Measurements from ENCODE around the gene PCDH8. TPM values are rescaled to one million over a fixed set of nuclear protein-coding genes. Genes with fewer than 3 reads are reported as not detected.

Gene PCDH8
- total RNA-seq, 1 experiment from 2014 or later = 4.8 TPM

- no peak for DNase-seq (ENCODE audit: low spot score)
- no peak overlapping the region for H3K4me3 ChIP-seq (ENCODE audit: low read depth, low read length, poor library complexity, severe bottlenecking)
- no peaks in the 10 kb centered on the region for H3K4me1 ChIP-seq (ENCODE audit: insufficient read depth, low read length, poor library complexity, severe bottlenecking)
- no peaks in the 10 kb centered on the region for H3K27me3 ChIP-seq (replicated peaks; ENCODE audit: insufficient read depth, low read depth, low read length, poor library complexity)
- H3K36me3 ChIP-seq (ENCODE audit: insufficient read depth, low read length, poor library complexity, severe bottlenecking) = no peaks in the 10 kb centered on the region
- TF ChIP-seq CTCF (conservative IDR thresholded peaks at IDR 0.05; ENCODE audit: low read depth, low read length) = no peak
- no peak for TF ChIP-seq EZH2 (IDR thresholded peaks at IDR 0.05; ENCODE audit: borderline replicate concordance, low read depth, low read length, poor library complexity, severe bottlenecking)
- H3K9me3 ChIP-seq (ENCODE audit: low read depth, low read length, poor library complexity, severe bottlenecking) = no peaks in the 10 kb centered on the region
- CTCF ChIA-PET = no interaction called here
- intact Hi-C loops (cut with micrococcal nuclease; ENCODE audit: unreplicated experiment) = no loop called here
- no TSS peak for BruUV-seq (replicated peaks)
- H3K27ac ChIP-seq (ENCODE audit: low read depth, low read length, poor library complexity, severe bottlenecking) = no peak overlapping the region
- POLR2A ChIA-PET (ENCODE audit: low non-redundant PET) = no interaction called here
Observed at GRCh38 chr13:52837850-52838249, 10.6 kb downstream of the PCDH8 start.

GRCh38 chr13:52835071-52835839 is 13.2 kb downstream of the PCDH8 start:
- no peak overlapping the region for H3K4me3 ChIP-seq (ENCODE audit: low read depth, low read length, poor library complexity, severe bottlenecking)
- TF ChIP-seq CTCF (conservative IDR thresholded peaks at IDR 0.05; ENCODE audit: low read depth, low read length) = no peak
- no peak for TF ChIP-seq EZH2 (IDR thresholded peaks at IDR 0.05; ENCODE audit: borderline replicate concordance, low read depth, low read length, poor library complexity, severe bottlenecking)
- CTCF ChIA-PET = no interaction called here

GRCh38 chr13:52833296-52833875 is 15.1 kb downstream of the PCDH8 start:
- no peak for DNase-seq (ENCODE audit: low spot score)
- intact Hi-C loops (cut with micrococcal nuclease; ENCODE audit: unreplicated experiment) = no loop called here
- Histone ChIP-seq H3K4me3 (ENCODE audit: low read depth, low read length, poor library complexity, severe bottlenecking) (no peak overlapping the region), H3K4me1 (ENCODE audit: insufficient read depth, low read length, poor library complexity, severe bottlenecking) (no peaks in the 10 kb centered on the region), H3K36me3 (ENCODE audit: insufficient read depth, low read length, poor library complexity, severe bottlenecking) (no peaks in the 10 kb centered on the region), H3K9me3 (ENCODE audit: low read depth, low read length, poor library complexity, severe bottlenecking) (no peaks in the 10 kb centered on the region), H3K27ac (ENCODE audit: low read depth, low read length, poor library complexity, severe bottlenecking) (no peak overlapping the region), H3K27me3 (replicated peaks; ENCODE audit: insufficient read depth, low read depth, low read length, poor library complexity) (no peaks in the 10 kb centered on the region)
- ChIA-PET CTCF (no interaction called here), POLR2A (ENCODE audit: low non-redundant PET) (no interaction called here)
- no peak for TF ChIP-seq EZH2 (IDR thresholded peaks at IDR 0.05; ENCODE audit: borderline replicate concordance, low read depth, low read length, poor library complexity, severe bottlenecking)
- TF ChIP-seq CTCF (conservative IDR thresholded peaks at IDR 0.05; ENCODE audit: low read depth, low read length) = no peak
- no TSS peak for BruUV-seq (replicated peaks)

More at GRCh38 chr13:52835071-52835839, 13.2 kb downstream of the PCDH8 start:
- Histone ChIP-seq H3K27ac (ENCODE audit: low read depth, low read length, poor library complexity, severe bottlenecking) (no peak overlapping the region), H3K9me3 (ENCODE audit: low read depth, low read length, poor library complexity, severe bottlenecking) (no peaks in the 10 kb centered on the region), H3K36me3 (ENCODE audit: insufficient read depth, low read length, poor library complexity, severe bottlenecking) (no peaks in the 10 kb centered on the region), H3K27me3 (replicated peaks; ENCODE audit: insufficient read depth, low read depth, low read length, poor library complexity) (no peaks in the 10 kb centered on the region), H3K4me1 (ENCODE audit: insufficient read depth, low read length, poor library complexity, severe bottlenecking) (no peaks in the 10 kb centered on the region)
- no TSS peak for BruUV-seq (replicated peaks)
- POLR2A ChIA-PET (ENCODE audit: low non-redundant PET) = no interaction called here
- intact Hi-C loops (cut with micrococcal nuclease; ENCODE audit: unreplicated experiment) = no loop called here
- DNase-seq (ENCODE audit: low spot score) = no peak

All from A673 (cell line).